HG03432 (cell line): ENCODE measurements around the gene CDH12.
"Not testable (repeated sequence)": the region's sequence is repeated elsewhere in the genome, so short reads cannot be mapped to it uniquely, and the experiment has no call there.

Experiments used
- ATAC-seq: cut with Tn5 transposase; IDR thresholded peaks from one replicate; pipeline ENCODE4 v1.9.1; 2021; ENCODE audit warnings: mild to moderate bottlenecking, moderate library complexity; ENCODE audit not compliant: unreplicated experiment

Gene CDH12

DNA sequence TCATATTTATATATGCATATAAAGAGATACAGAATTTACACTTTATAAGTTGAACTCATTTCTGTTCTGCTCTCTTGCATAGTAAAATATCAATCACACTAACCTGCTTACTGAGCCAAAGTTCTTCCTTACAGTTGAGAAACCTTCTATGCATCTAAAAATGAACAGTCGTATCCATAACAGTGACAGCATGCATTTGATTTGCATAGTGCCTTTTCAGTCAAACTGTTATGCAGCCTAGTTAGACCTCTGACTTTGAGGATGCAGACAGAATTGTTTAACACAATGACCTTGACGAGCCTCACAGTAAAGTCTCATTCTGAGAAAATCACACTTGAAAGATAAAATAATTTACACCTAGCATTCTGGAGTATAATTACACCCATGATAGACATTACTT is 683.9 kb downstream of the CDH12 start:
- not testable (repeated sequence) for ATAC-seq

DNA sequence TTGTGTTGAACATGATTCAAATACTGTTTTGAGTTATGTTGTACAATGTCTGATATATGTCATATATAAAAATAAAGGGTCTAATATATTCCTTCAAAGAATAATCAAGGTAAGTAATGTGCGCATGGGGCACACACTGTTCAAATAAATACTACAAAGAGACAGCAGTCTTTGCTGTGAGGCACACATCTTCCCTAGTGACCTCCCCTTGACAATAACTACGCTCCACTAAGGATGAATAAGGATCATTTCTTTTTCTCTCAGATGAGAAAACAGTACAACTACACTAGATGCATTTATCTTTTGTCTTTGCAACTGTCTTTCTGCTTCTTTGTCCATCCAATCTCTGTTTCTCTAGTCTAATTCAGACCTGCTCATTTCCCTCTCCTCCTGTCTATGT is 684.4 kb downstream of the CDH12 start:
- ATAC-seq, result not testable (repeated sequence)

- ATAC-seq, result not testable (repeated sequence)
These were observed 687.2 kb downstream of the CDH12 start for GRCh38 chr5:22165931-22166330.

DNA sequence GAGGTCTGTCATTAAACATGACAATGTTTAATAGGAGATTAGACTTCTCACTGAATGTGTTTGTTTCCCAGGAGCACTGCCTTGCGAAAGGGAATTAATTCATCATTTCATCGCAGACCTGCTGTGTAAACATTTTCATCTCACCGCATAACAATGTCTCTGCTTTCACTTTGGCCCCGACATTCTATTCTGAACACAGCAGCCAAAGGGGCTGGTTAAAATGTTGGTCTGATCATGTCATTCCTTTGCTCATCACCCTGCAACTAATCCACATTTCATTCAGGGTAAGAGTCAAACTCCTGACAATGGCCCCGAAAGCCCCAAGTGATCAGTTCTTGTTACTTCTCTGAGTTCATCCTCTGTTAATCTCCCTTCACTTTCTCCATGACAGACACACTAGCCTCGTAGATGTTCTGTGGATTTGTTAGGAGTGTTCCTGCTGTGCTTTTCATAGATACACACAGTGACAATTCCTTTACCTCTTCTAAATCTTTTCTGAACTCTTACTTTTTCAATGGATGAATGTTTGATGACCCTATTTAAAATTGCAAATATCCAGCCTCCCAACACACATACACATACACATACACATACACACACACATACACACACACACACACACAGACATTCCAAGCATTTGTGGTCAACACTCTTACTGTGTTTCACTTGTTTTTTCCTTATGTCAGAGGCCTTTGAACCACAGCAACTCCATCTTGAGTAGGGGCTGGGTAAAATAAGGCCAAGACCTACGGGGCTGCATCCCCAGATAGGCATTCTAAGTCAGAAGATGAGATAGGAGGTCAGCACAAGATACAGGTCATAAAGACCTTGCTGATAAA is 688.0 kb downstream of the CDH12 start:
- not testable (repeated sequence) for ATAC-seq

DNA sequence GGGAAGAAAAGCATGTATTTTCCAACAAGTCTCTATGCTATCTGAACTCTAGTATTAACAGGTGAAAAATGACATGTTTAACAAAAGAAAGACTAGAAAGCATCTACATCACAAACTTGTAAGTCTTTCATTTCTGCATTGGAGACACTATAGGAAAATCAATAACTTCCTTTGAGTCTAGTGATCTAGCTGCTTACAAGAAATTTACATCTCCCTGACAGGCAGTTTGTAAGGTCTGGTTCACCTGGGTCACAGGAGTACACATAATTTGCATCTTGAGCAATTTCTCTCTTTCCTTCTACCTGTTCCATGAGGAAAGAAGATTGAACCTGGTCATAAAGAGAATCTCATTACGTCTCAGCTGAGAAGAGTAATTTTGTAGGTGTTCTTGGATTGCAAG is 696.2 kb downstream of the CDH12 start:
- not testable (repeated sequence) for ATAC-seq

DNA sequence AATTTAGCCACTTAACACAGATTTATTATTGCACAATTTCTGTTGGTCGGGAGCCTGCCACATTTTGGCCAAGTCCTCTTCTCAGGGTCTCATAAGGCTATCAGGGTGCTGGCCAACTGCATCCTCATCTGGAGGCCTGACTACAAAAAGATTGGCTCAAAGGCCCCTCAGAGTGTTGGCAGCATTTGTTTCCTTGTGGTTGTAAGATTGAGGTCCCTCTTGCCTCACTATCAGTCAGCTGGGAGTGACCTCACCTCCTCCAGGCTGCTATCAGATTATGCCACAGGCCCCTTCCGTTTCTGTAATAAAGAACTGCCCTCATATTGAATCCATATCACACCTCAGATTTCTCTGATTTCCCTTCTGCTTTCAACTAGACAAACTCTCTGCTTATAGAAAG is 698.4 kb downstream of the CDH12 start:
- ATAC-seq, result not testable (repeated sequence)

GRCh38 chr5:22151801-22152200 is 701.3 kb downstream of the CDH12 start:
- not testable (repeated sequence) for ATAC-seq

GRCh38 chr5:22140418-22140817 is 712.7 kb downstream of the CDH12 start:
- not testable (repeated sequence) for ATAC-seq

- ATAC-seq, result not testable (repeated sequence)
These were observed 713.4 kb downstream of the CDH12 start for GRCh38 chr5:22139662-22140300.

DNA sequence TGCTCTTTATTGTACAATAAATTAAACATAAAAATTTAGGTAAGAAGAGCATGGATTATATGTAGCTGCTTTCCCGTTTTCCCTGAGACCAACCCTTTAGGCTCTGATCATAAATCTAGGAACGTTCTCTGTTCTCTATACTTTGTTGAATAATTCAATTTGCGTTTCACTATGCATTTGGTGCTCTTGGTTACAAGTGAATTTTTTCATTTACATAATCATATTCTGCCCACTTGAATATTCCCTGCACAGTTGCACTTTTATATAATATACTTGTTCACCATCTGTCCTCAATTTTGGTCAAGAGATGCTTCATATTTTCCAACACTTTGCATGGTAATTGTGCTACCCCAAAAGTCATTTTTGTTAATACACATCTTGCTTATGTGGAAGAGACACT is 741.8 kb downstream of the CDH12 start:
- ATAC-seq, result no peak

GRCh38 chr5:22109315-22109714 is 743.8 kb downstream of the CDH12 start:
- no peak for ATAC-seq

- no peak for ATAC-seq
These were observed 744.6 kb downstream of the CDH12 start for GRCh38 chr5:22108545-22108944.

GRCh38 chr5:22102823-22103359 is 750.3 kb downstream of the CDH12 start:
- no peak for ATAC-seq

DNA sequence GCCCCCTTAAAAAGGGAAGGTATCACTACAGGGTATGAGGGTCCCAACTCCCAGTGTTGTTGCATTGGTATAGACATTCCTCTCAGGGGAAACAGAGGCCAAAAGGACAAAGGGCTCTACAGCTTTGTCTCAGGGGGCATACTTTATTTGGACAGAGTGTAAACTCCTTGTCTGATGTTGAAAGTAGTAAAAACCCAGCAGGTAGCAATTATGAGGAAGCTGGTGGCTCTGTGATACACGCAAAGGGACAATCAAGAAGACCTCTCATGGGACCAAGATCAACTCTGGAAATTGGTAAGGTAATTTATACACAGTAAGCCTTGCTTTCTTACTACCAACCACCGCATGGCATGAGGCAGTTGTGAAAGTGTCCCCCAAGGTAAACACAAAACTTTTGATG is 764.6 kb downstream of the CDH12 start:
- no peak for ATAC-seq

GRCh38 chr5:22079566-22079965 is 773.6 kb downstream of the CDH12 start:
- ATAC-seq, result no peak

DNA sequence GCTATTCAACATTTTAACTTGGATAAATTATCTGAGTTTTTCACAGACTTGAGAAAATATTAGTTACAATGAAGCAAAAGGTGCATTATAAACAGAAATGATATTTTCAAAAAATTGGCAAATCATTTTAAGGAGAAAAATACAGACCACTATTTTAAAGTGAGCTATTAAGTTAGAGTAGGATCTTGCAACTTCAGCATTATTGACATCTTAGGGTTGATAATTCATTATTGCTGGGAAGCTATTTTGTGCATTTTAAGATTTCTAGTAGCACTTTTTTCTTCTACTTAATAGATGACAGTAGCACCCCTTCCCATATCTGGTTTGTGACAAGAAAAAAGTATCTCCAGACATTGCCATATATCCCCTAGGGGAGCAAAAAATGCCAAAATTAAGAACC is 774.1 kb downstream of the CDH12 start:
- no peak for ATAC-seq

GRCh38 chr5:22076586-22076985 is 776.6 kb downstream of the CDH12 start:
- ATAC-seq, result no peak

DNA sequence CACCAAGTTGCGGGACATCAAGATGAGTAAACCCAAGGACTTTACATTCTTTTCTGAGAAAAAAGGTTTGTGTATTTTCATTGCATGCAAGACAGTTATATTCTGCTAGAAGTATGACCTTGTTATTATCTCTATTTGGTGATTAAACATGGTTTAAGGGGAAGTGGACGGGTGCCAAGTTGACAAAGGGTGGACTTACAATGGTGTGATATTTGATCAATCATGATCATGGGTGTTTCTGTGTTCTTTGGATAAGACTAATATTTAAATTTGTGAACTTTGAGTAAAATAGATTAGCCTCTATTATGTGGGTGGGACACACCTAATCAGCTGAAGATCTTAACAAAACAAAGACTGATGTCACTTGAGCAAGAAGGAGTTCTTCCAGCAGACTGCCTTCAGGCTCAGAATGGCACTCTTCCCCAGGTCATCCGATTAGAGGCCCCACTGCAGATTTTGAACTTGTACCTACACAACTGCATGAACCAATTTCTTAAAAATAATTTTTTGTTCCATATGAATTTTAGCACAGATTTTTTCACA is 782.9 kb downstream of the CDH12 start:
- no peak for ATAC-seq

GRCh38 chr5:22063717-22064116 is 789.4 kb downstream of the CDH12 start:
- no peak for ATAC-seq

DNA sequence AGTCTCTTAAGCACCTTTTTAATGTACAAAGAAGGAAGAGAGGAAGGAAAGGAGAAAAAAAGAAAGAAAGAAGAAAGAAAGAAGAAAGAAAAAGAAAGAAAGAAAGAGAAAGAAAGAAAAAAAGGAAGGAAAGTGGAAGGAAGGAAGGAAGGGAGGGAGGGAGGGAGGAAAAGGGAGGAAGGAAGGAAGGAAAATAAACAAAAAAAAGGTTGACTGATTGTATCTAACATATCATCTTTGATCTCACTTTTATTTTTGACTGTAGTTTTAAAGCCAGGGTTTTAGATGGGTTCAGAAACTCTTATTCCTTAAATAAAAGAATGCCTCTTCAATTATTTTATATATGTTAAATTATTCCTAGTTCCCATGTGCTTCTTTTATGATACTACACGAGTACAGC is 794.5 kb downstream of the CDH12 start:
- no peak for ATAC-seq

DNA sequence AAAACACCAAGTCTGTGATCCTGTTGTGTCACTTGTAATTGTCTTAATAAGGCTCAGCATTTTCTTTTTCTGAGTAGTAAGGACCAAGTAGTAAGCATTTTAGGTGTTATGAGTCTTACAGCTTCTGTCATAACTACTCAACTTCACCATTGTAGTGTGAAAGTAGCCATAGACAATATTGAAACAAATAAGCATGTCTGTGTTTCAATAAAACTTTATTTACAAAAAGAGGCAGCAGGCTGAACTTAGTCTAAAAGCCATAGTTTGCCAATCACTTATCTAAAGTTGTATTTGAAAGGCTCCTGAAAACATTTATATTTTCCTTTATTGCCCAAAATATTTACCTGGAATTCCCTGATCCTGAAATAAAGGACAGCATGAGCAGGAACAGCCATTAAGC is 796.1 kb downstream of the CDH12 start:
- no peak for ATAC-seq

DNA sequence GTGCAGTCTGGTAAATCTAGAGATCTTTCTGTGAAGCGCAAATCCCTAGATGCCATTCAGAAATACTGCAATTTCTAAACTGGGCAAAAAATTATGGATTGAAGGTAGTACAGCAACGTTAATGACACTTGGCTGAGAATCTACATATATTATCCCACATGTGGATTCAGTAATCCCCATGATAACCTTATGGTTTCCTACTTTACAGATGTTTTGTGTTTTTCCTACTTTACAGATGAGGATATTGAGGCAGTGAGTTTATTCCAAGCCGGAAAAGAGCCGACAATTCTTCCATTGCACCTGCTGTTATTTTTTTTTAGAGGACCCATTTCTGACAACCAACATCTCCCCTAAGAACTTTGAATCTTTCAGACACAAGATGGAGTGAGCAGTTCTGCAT is 796.5 kb downstream of the CDH12 start:
- no peak for ATAC-seq
